ENCODE data around the gene CXCR6. TPM values are rescaled to one million over a fixed set of nuclear protein-coding genes. Genes with fewer than 3 reads are reported as not detected.
A peak's percentile ranks its signal among the peaks of the same experiment; 100 is the strongest.

Gene CXCR6
- total RNA-seq, 2 donors from 2014 or later, result not detected

- H3K36me3 ChIP-seq (ENCODE audit: control insufficient read depth, insufficient read depth, low read length), result peaks cover 6% of the 10 kb centered on the region
- no peak for TF ChIP-seq CTCF (conservative IDR thresholded peaks at IDR 0.05)
- 92 to 95% methylated on average over 4 of the region's 4 CpGs for WGBS, 2 experiments (ENCODE audit: insufficient coverage in 1 of 2, insufficient read length in 1 of 2)
- peaks cover 22% of the 10 kb centered on the region for H3K4me1 ChIP-seq (ENCODE audit: control insufficient read depth, insufficient read depth, low read length)
- H3K9me3 Mint-ChIP-seq, result no peaks in the 10 kb centered on the region
- peaks cover 52% of the 10 kb centered on the region for H3K4me1 Mint-ChIP-seq
- no peak overlapping the region for H3K4me3 ChIP-seq (ENCODE audit: low read length)
- H3K27ac Mint-ChIP-seq, result no peak overlapping the region
- H3K27ac ChIP-seq (ENCODE audit: low read depth, low read length), result no peak overlapping the region
- no peaks in the 10 kb centered on the region for H3K9me3 ChIP-seq (ENCODE audit: control insufficient read depth, low read length)
- no peak overlapping the region for H3K9ac ChIP-seq (ENCODE audit: extremely low read depth, low read length, poor library complexity, severe bottlenecking)
- H3K27me3 Mint-ChIP-seq (ENCODE audit: insufficient read depth), result no peaks in the 10 kb centered on the region
- H3K36me3 Mint-ChIP-seq (ENCODE audit: low read depth), result peaks cover 15% of the 10 kb centered on the region
- H3K4me3 Mint-ChIP-seq, result no peak overlapping the region
- no peak for DNase-seq
- no peaks in the 10 kb centered on the region for H3K27me3 ChIP-seq (ENCODE audit: control insufficient read depth, insufficient read depth, low read length, poor library complexity, severe bottlenecking)
Observed at GRCh38 chr3:45988362-45988761, 45.1 kb downstream of the CXCR6 start.

GRCh38 chr3:45988804-45989203 lies 45.5 kb downstream of the CXCR6 start:
- no peak for TF ChIP-seq CTCF (conservative IDR thresholded peaks at IDR 0.05)
- Histone ChIP-seq H3K4me1 (ENCODE audit: control insufficient read depth, insufficient read depth, low read length) (peaks cover 22% of the 10 kb centered on the region), H3K9ac (ENCODE audit: extremely low read depth, low read length, poor library complexity, severe bottlenecking) (no peak overlapping the region), H3K4me3 (ENCODE audit: low read length) (no peak overlapping the region), H3K27me3 (ENCODE audit: control insufficient read depth, insufficient read depth, low read length, poor library complexity, severe bottlenecking) (no peaks in the 10 kb centered on the region), H3K27ac (ENCODE audit: low read depth, low read length) (no peak overlapping the region), H3K36me3 (ENCODE audit: control insufficient read depth, insufficient read depth, low read length) (peaks cover 2% of the 10 kb centered on the region), H3K9me3 (ENCODE audit: control insufficient read depth, low read length) (no peaks in the 10 kb centered on the region)
- no peak overlapping the region for H3K4me3 Mint-ChIP-seq
- peaks cover 54% of the 10 kb centered on the region for H3K4me1 Mint-ChIP-seq
- H3K9me3 Mint-ChIP-seq, result no peaks in the 10 kb centered on the region
- H3K36me3 Mint-ChIP-seq (ENCODE audit: low read depth), result peaks cover 12% of the 10 kb centered on the region
- H3K27ac Mint-ChIP-seq, result no peak overlapping the region
- WGBS, 2 experiments (ENCODE audit: insufficient coverage in 1 of 2, insufficient read length in 1 of 2), result 83 to 98% methylated on average over 1 to 2 of the region's 2 CpGs
- DNase-seq, result no peak
- no peaks in the 10 kb centered on the region for H3K27me3 Mint-ChIP-seq (ENCODE audit: insufficient read depth)

- Histone ChIP-seq H3K4me3 (ENCODE audit: low read length) (no peak overlapping the region), H3K36me3 (ENCODE audit: control insufficient read depth, insufficient read depth, low read length) (no peaks in the 10 kb centered on the region), H3K9ac (ENCODE audit: extremely low read depth, low read length, poor library complexity, severe bottlenecking) (no peak overlapping the region), H3K27ac (ENCODE audit: low read depth, low read length) (no peak overlapping the region), H3K27me3 (ENCODE audit: control insufficient read depth, insufficient read depth, low read length, poor library complexity, severe bottlenecking) (no peaks in the 10 kb centered on the region), H3K4me1 (ENCODE audit: control insufficient read depth, insufficient read depth, low read length) (peaks cover 24% of the 10 kb centered on the region), H3K9me3 (ENCODE audit: control insufficient read depth, low read length) (no peaks in the 10 kb centered on the region)
- Mint-ChIP-seq H3K27ac (peak overlapping the region; percentile 61), H3K9me3 (no peaks in the 10 kb centered on the region), H3K4me1 (peaks cover 58% of the 10 kb centered on the region), H3K27me3 (ENCODE audit: insufficient read depth) (no peaks in the 10 kb centered on the region), H3K4me3 (no peak overlapping the region), H3K36me3 (ENCODE audit: low read depth) (no peaks in the 10 kb centered on the region)
- DNase-seq, result no peak
- no peak for TF ChIP-seq CTCF (conservative IDR thresholded peaks at IDR 0.05)
- 76 to 86% methylated on average over 1 to 3 of the region's 3 CpGs for WGBS, 2 experiments (ENCODE audit: insufficient coverage in 1 of 2, insufficient read length in 1 of 2)
Observed at GRCh38 chr3:45990181-45990580, 46.9 kb downstream of the CXCR6 start.

Data from endodermal cell (in vitro differentiated cells).